ENCODE results near the gene ASB18. TPM values are rescaled to one million over a fixed set of nuclear protein-coding genes. Genes with fewer than 3 reads are reported as not detected.

ASB18 gene
- not detected in 2 replicates for total RNA-seq (ENCODE audit: low replicate concordance)

- Histone ChIP-seq H3K4me3 (no peak within 1 kb of the TSS), H3K27ac (no peak within 1 kb of the TSS), H3K4me1 (peaks cover 7% of the 10 kb centered on the region), H3K9ac (no peak within 1 kb of the TSS), H3K36me3 (no peaks in the 10 kb centered on the region), H3F3A (ENCODE audit: low read depth) (no peaks in the 10 kb centered on the region), H3K9me3 (ENCODE audit: low read depth) (no peaks in the 10 kb centered on the region), H4K20me1 (ENCODE audit: low read depth) (no peaks in the 10 kb centered on the region), H2AFZ (replicated peaks) (no peak within 1 kb of the TSS), H3K27me3 (no peaks in the 10 kb centered on the region), H3K79me2 (ENCODE audit: low read depth) (no peaks in the 10 kb centered on the region), H3K4me2 (no peak within 1 kb of the TSS)
- H3K4me3 Mint-ChIP-seq = no peak within 1 kb of the TSS
- H3K9me3 Mint-ChIP-seq = peaks cover 15% of the 10 kb centered on the region
- DNase-seq (ENCODE audit: low spot score) = no peak
- TF ChIP-seq CTCF (IDR thresholded peaks at IDR 0.05) = no peak
- no peak for TF ChIP-seq EZH2phosphoT487 (IDR thresholded peaks at IDR 0.05)
- no peak for TF ChIP-seq EZH2 (IDR thresholded peaks at IDR 0.05)
- peaks cover 5% of the 10 kb centered on the region for H3K4me1 Mint-ChIP-seq
- peaks cover 5% of the 10 kb centered on the region for H3K27me3 Mint-ChIP-seq (ENCODE audit: insufficient read depth, low read depth)
- peak within 1 kb of the TSS; percentile 1 for H3K27ac Mint-ChIP-seq
- H3K36me3 Mint-ChIP-seq = peaks cover 7% of the 10 kb centered on the region
These were observed at the start of gene ASB18 for GRCh38 chr2:236264256-236264655. Gene ASB18 (minus strand): TSS chr2:236264406. CDS start chr2:236264345, 61 bp downstream.

GRCh38 chr2:236311286-236311685 lies 47.1 kb upstream of the ASB18 start:
- no peak for DNase-seq (ENCODE audit: low spot score)
- Mint-ChIP-seq H3K4me3 (no peak overlapping the region), H3K27me3 (ENCODE audit: insufficient read depth, low read depth) (peaks cover 5% of the 10 kb centered on the region), H3K36me3 (no peaks in the 10 kb centered on the region), H3K9me3 (peaks cover 4% of the 10 kb centered on the region), H3K27ac (no peak overlapping the region), H3K4me1 (peaks cover 14% of the 10 kb centered on the region)
- no peaks in the 10 kb centered on the region for H3F3A ChIP-seq (ENCODE audit: low read depth)
- no peak overlapping the region for H2AFZ ChIP-seq (replicated peaks)
- TF ChIP-seq CTCF (IDR thresholded peaks at IDR 0.05) (no peak), EZH2 (IDR thresholded peaks at IDR 0.05) (no peak), EZH2phosphoT487 (IDR thresholded peaks at IDR 0.05) (no peak)
- H4K20me1 ChIP-seq (ENCODE audit: low read depth) = no peaks in the 10 kb centered on the region
- no peaks in the 10 kb centered on the region for H3K79me2 ChIP-seq (ENCODE audit: low read depth)
- H3K36me3 ChIP-seq = no peaks in the 10 kb centered on the region
- H3K9me3 ChIP-seq (ENCODE audit: low read depth) = peaks cover 7% of the 10 kb centered on the region
- H3K27me3 ChIP-seq = no peaks in the 10 kb centered on the region
- H3K4me3 ChIP-seq = no peak overlapping the region
- no peak overlapping the region for H3K9ac ChIP-seq
- H3K4me2 ChIP-seq = no peak overlapping the region
- H3K27ac ChIP-seq = no peak overlapping the region
- peaks cover 8% of the 10 kb centered on the region for H3K4me1 ChIP-seq

- H3K36me3 ChIP-seq = no peaks in the 10 kb centered on the region
- peak; percentile 82 for DNase-seq (ENCODE audit: low spot score)
- peaks cover 5% of the 10 kb centered on the region for H3K27me3 Mint-ChIP-seq (ENCODE audit: insufficient read depth, low read depth)
These were observed 45.4 kb upstream of the ASB18 start for GRCh38 chr2:236309669-236310029.

More at GRCh38 chr2:236309669-236310029, 45.4 kb upstream of the ASB18 start:
- no peak for TF ChIP-seq EZH2 (IDR thresholded peaks at IDR 0.05)
- peak; percentile 94 for TF ChIP-seq CTCF (IDR thresholded peaks at IDR 0.05)
- no peak overlapping the region for H3K4me3 ChIP-seq
- H3K27ac Mint-ChIP-seq = no peak overlapping the region
- no peaks in the 10 kb centered on the region for H4K20me1 ChIP-seq (ENCODE audit: low read depth)
- no peaks in the 10 kb centered on the region for H3K27me3 ChIP-seq
- H3K9me3 ChIP-seq (ENCODE audit: low read depth) = peaks cover 7% of the 10 kb centered on the region
- H3K27ac ChIP-seq = no peak overlapping the region
- no peaks in the 10 kb centered on the region for H3F3A ChIP-seq (ENCODE audit: low read depth)
- H3K4me1 ChIP-seq = peaks cover 8% of the 10 kb centered on the region
- H3K9me3 Mint-ChIP-seq = peaks cover 4% of the 10 kb centered on the region
- H3K9ac ChIP-seq = no peak overlapping the region
- no peaks in the 10 kb centered on the region for H3K79me2 ChIP-seq (ENCODE audit: low read depth)
- H3K36me3 Mint-ChIP-seq = no peaks in the 10 kb centered on the region
- peak overlapping the region; percentile 66 for H2AFZ ChIP-seq (replicated peaks)
- no peak overlapping the region for H3K4me3 Mint-ChIP-seq
- H3K4me1 Mint-ChIP-seq = peaks cover 24% of the 10 kb centered on the region
- H3K4me2 ChIP-seq = no peak overlapping the region

Measured in neural progenitor cell (in vitro differentiated cells).